OCI-LY3 (cell line): ENCODE data around the gene NAB1.

Source experiments
- EZH2phosphoT487 ChIP-seq: fragments of 200-600 bp; shearing (Covaris generic); IDR thresholded peaks from 2 replicates; pipeline ENCODE4 v1.6.1; 2018; ENCODE audit warnings: antibody characterized with exemption, mixed run types, low read depth
- TF ChIP-seq, protein P1 (sequence below): fragments of 200-600, 300-600 bp; sonication (generic); IDR thresholded peaks from 2 replicates; pipeline ENCODE4 v1.5.1; 2014; ENCODE audit warnings: antibody characterized with exemption, low read length, low read depth

DNA sequence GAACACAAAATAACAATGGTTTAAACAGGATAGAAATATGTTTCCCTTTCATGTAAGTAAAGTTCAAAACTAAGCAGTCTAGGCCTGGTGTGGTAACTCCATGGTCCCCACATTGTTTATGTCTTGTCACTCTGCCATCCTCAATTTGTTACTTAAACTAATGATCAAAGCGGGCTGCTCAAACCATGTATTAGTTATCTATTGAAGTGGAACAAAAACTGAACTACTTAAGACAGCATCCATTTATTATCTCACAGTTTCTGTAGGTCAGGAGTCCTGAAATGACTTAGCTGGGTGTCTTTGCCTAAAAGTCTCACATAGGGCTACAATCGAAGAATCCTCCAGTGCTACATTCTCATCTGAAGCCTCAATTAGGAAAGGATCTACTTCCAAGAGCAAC is 91.6 kb downstream of the NAB1 start:
- TF ChIP-seq, protein P1, sequence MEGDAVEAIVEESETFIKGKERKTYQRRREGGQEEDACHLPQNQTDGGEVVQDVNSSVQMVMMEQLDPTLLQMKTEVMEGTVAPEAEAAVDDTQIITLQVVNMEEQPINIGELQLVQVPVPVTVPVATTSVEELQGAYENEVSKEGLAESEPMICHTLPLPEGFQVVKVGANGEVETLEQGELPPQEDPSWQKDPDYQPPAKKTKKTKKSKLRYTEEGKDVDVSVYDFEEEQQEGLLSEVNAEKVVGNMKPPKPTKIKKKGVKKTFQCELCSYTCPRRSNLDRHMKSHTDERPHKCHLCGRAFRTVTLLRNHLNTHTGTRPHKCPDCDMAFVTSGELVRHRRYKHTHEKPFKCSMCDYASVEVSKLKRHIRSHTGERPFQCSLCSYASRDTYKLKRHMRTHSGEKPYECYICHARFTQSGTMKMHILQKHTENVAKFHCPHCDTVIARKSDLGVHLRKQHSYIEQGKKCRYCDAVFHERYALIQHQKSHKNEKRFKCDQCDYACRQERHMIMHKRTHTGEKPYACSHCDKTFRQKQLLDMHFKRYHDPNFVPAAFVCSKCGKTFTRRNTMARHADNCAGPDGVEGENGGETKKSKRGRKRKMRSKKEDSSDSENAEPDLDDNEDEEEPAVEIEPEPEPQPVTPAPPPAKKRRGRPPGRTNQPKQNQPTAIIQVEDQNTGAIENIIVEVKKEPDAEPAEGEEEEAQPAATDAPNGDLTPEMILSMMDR = no peak
- no peak for TF ChIP-seq EZH2phosphoT487
